H1 (cell line): ENCODE results near the gene COL5A2. TPM values are rescaled to one million over a fixed set of nuclear protein-coding genes. Genes with fewer than 3 reads are reported as not detected.

Experiments
- CTCF ChIA-PET: fragments of 300-600 bp; sonication (Branson Sonifier 250); formaldehyde crosslinking; loops from one replicate; lab custom pipeline; 2021; ENCODE audit not compliant: partially characterized antibody; lab: Charles Lee
- POLR2A ChIA-PET: fragments of 300-600 bp; sonication (Branson Sonifier 250); formaldehyde crosslinking; loops from one replicate; lab custom pipeline; 2021; ENCODE audit warnings: inconsistent platforms; ENCODE audit not compliant: partially characterized antibody; lab: Charles Lee
- DNase-seq, 2 experiments: peaks; one replicate each; pipeline versions ENCODE4 v3.0.0 to v3.0.0-alpha.2; 2010 to 2022; ENCODE audit warnings: low spot score in 2 of 2, low read depth in 1 of 2, mixed read lengths in 1 of 2
- FAIRE-seq: peaks from 2 replicates; lab custom pipeline; 2011; peaks lifted over from hg19 to GRCh38; lab: Jason Lieb, UNC
- H2AFZ ChIP-seq: 2 replicates; pipeline ENCODE4 v1.8.1; 2012; ENCODE audit warnings: low read length, inconsistent platforms
- H2AK5ac ChIP-seq: 2 replicates; pipeline ENCODE4 v1.6.1; 2013; ENCODE audit warnings: low read depth, low read length
- H2BK120ac ChIP-seq: replicated peaks from 2 replicates; pipeline ENCODE3; 2013; ENCODE audit warnings: low read depth, low read length, inconsistent platforms
- H2BK12ac ChIP-seq: 2 replicates; pipeline ENCODE4 v1.6.1; 2013; ENCODE audit warnings: low read depth, low read length
- H2BK15ac ChIP-seq: 2 replicates; pipeline ENCODE4 v1.6.1; 2013; ENCODE audit warnings: low read length
- H2BK20ac ChIP-seq: 2 replicates; pipeline ENCODE4 v1.6.1; 2013; ENCODE audit warnings: low read length
- H2BK5ac ChIP-seq: 2 replicates; pipeline ENCODE4 v1.6.1; 2013; ENCODE audit warnings: low read depth, low read length
- H3K14ac ChIP-seq: 2 replicates; pipeline ENCODE4 v1.6.1; 2013; ENCODE audit warnings: inconsistent platforms; ENCODE audit not compliant: insufficient read length
- H3K18ac ChIP-seq: 2 replicates; pipeline ENCODE4 v1.6.1; 2013; ENCODE audit warnings: low read length; ENCODE audit errors: extremely low read depth
- H3K23ac ChIP-seq: 2 replicates; pipeline ENCODE4 v1.6.1; 2013; ENCODE audit warnings: inconsistent platforms; ENCODE audit not compliant: insufficient read length
- H3K23me2 ChIP-seq: 2 replicates; pipeline ENCODE4 v1.6.1; 2013; ENCODE audit warnings: low read depth, low read length
- H3K27ac ChIP-seq: 2 replicates; pipeline ENCODE4 v1.6.1; 2011; ENCODE audit warnings: low read depth, low read length, inconsistent platforms
- H3K27me3 ChIP-seq, 4 experiments: replicated peaks in 1 of 4; 1 replicate in 1 of 4; 2 replicates in 3 of 4; pipeline versions ENCODE4 v1.6.1 to v1.8.1; 2011 to 2013; ENCODE audit warnings: low read length in 3 of 4, mild to moderate bottlenecking in 3 of 4, inconsistent platforms in 2 of 4, mixed read lengths in 2 of 4, moderate library complexity in 1 of 4; ENCODE audit not compliant: control insufficient read depth in 3 of 4, insufficient read depth in 3 of 4; ENCODE audit errors: extremely low read depth in 1 of 4
- H3K36me3 ChIP-seq, 4 experiments: 2 replicates each; pipeline versions ENCODE4 v1.6.1 to v1.8.1; 2011 to 2013; ENCODE audit warnings: mild to moderate bottlenecking in 4 of 4, low read length in 3 of 4, moderate library complexity in 2 of 4, control low read depth in 1 of 4, inconsistent platforms in 1 of 4; ENCODE audit not compliant: insufficient read depth in 4 of 4, control insufficient read depth in 2 of 4
- H3K4ac ChIP-seq: replicated peaks from 2 replicates; pipeline ENCODE3; 2013; ENCODE audit warnings: low read length, low read depth, mixed read lengths, inconsistent platforms; ENCODE audit not compliant: insufficient read length
- H3K4me1 ChIP-seq, 4 experiments: replicated peaks in 1 of 4; 1 replicate in 1 of 4; 2 replicates in 3 of 4; pipeline versions ENCODE4 v1.6.1 to v1.8.1; 2011 to 2013; ENCODE audit warnings: low read length in 3 of 4, inconsistent platforms in 2 of 4, mixed read lengths in 1 of 4; ENCODE audit not compliant: insufficient read depth in 4 of 4, control insufficient read depth in 3 of 4
- H3K4me2 ChIP-seq, 2 experiments: 2 replicates each; pipeline versions ENCODE4 v1.6.1 to v1.8.1; 2011 to 2013; ENCODE audit warnings: low read depth in 2 of 2, low read length in 2 of 2, control low read depth in 1 of 2, inconsistent platforms in 1 of 2, mild to moderate bottlenecking in 1 of 2; ENCODE audit not compliant: insufficient read depth in 1 of 2
- H3K4me3 ChIP-seq, 4 experiments: fragments of 200-600, 300-600 bp in 1 of 4; sonication (generic), shearing (Covaris generic), sonication (Bioruptor Twin) in 1 of 4; 2 replicates each; pipeline versions ENCODE4 v1.5.1 to v1.8.1; 2011 to 2016; ENCODE audit warnings: low read length in 4 of 4, low read depth in 3 of 4, control low read depth in 2 of 4, inconsistent platforms in 2 of 4, mild to moderate bottlenecking in 2 of 4, mixed read lengths in 1 of 4, moderate library complexity in 1 of 4; ENCODE audit not compliant: insufficient read depth in 2 of 4; ENCODE audit errors: extremely low read depth in 1 of 4
- H3K56ac ChIP-seq: replicated peaks from 2 replicates; pipeline ENCODE3; 2013; ENCODE audit warnings: low read depth, mild to moderate bottlenecking, mixed read lengths, low read length, inconsistent platforms; ENCODE audit not compliant: insufficient read length
- H3K79me1 ChIP-seq: 2 replicates; pipeline ENCODE4 v1.6.1; 2013; ENCODE audit warnings: low read depth, low read length, control low read depth
- H3K79me2 ChIP-seq, 2 experiments: 2 replicates each; pipeline versions ENCODE4 v1.6.1 to v1.8.1; 2012 to 2013; ENCODE audit warnings: low read length in 2 of 2, mild to moderate bottlenecking in 2 of 2, inconsistent platforms in 1 of 2; ENCODE audit not compliant: insufficient read depth in 2 of 2, control insufficient read depth in 1 of 2
- H3K9ac ChIP-seq, 4 experiments: replicated peaks in 1 of 4; 1 replicate in 1 of 4; 2 replicates in 3 of 4; pipeline versions ENCODE4 v1.6.1 to v1.8.1; 2011 to 2013; ENCODE audit warnings: low read depth in 3 of 4, low read length in 3 of 4, control low read depth in 2 of 4, mild to moderate bottlenecking in 2 of 4, moderate library complexity in 2 of 4, inconsistent platforms in 1 of 4; ENCODE audit errors: extremely low read depth in 1 of 4
- H3K9me3 ChIP-seq, 2 experiments: 2 replicates each; pipeline versions ENCODE4 v1.6.1 to v1.8.1; 2012 to 2013; ENCODE audit warnings: mild to moderate bottlenecking in 2 of 2, moderate library complexity in 2 of 2, control low read depth in 1 of 2, inconsistent platforms in 1 of 2, low read depth in 1 of 2, low read length in 1 of 2, mixed read lengths in 1 of 2; ENCODE audit not compliant: insufficient read depth in 2 of 2
- H4K20me1 ChIP-seq, 2 experiments: replicated peaks in 1 of 2; 2 replicates each; pipeline versions ENCODE3 to v1.8.1; 2011 to 2013; ENCODE audit warnings: inconsistent platforms in 2 of 2, low read length in 2 of 2, mild to moderate bottlenecking in 1 of 2; ENCODE audit not compliant: insufficient read depth in 2 of 2, control insufficient read depth in 1 of 2
- H4K5ac ChIP-seq: 2 replicates; pipeline ENCODE4 v1.6.1; 2013; ENCODE audit warnings: low read length, low read depth, mixed read lengths, inconsistent platforms; ENCODE audit not compliant: insufficient read length
- H4K8ac ChIP-seq: 2 replicates; pipeline ENCODE4 v1.8.0; 2013; ENCODE audit warnings: mild to moderate bottlenecking, moderate library complexity, low read length, inconsistent platforms; ENCODE audit not compliant: insufficient read depth; ENCODE audit errors: extremely low read depth
- H4K91ac ChIP-seq: replicated peaks from 2 replicates; pipeline ENCODE3; 2013; ENCODE audit warnings: low read length, mixed read lengths, inconsistent platforms; ENCODE audit not compliant: insufficient read length
- ATF2 ChIP-seq: IDR thresholded peaks from 2 replicates; pipeline ENCODE4 v1.6.1; 2012; ENCODE audit warnings: low read length, inconsistent platforms
- BRCA1 ChIP-seq: IDR thresholded peaks from 2 replicates; pipeline ENCODE4 v1.6.1; 2012; ENCODE audit warnings: low read depth, low read length, improper control_type of control experiment
- EZH2 ChIP-seq: fragments of 200-600 bp; sonication (generic); IDR thresholded peaks from 2 replicates; pipeline ENCODE4 v1.7.1; 2012; ENCODE audit warnings: low read depth, mild to moderate bottlenecking, moderate library complexity, low read length, inconsistent platforms; ENCODE audit not compliant: severe bottlenecking
- POLR2A ChIP-seq, 2 experiments: IDR thresholded peaks; 1 replicate in 1 of 2; 2 replicates in 1 of 2; pipeline ENCODE4 v1.6.1; 2011; ENCODE audit warnings: low read depth in 2 of 2, low read length in 2 of 2, mild to moderate bottlenecking in 2 of 2; ENCODE audit errors: control extremely low read depth in 1 of 2
- SP2 ChIP-seq: IDR thresholded peaks from 2 replicates; pipeline ENCODE4 v1.6.1; 2012; ENCODE audit warnings: mild to moderate bottlenecking, low read length, inconsistent platforms
- TBP ChIP-seq: IDR thresholded peaks from 2 replicates; pipeline ENCODE4 v1.6.1; 2011; ENCODE audit warnings: low read depth, low read length, improper control_type of control experiment
- TEAD4 ChIP-seq: IDR thresholded peaks from 2 replicates; pipeline ENCODE4 v1.6.1; 2012; ENCODE audit warnings: low read depth, low read length, inconsistent platforms, mixed read lengths
- WGBS, 2 experiments: shearing (Covaris generic) in 1 of 2; methylation state at CpG; one replicate each; pipeline versions ENCODE4 v1.1.6 to v1.1.7; 2013 to 2015; ENCODE audit warnings: low lambda C conversion rate in 2 of 2, mixed read lengths in 2 of 2, inconsistent platforms in 1 of 2, low coverage in 1 of 2, missing lambda C conversion rate in 1 of 2; ENCODE audit not compliant: insufficient replicate concordance in 2 of 2, insufficient coverage in 1 of 2, insufficient read length in 1 of 2; ENCODE audit errors: extremely low coverage in 1 of 2, missing lambda C conversion rate in 1 of 2; 5-methylcytosine and 5-hydroxymethylcytosine counted together
- polyA plus RNA-seq, 7 experiments: library from polyadenylated mRNA; depleted of rRNA in 3 of 7; stranded (reverse) in 5 of 7; unstranded in 2 of 7; fragments of >200 nt in 5 of 7; fragments of 200-250 nt in 2 of 7; gene quantifications; 1 replicate in 5 of 7; 2 replicates in 1 of 7; 4 replicates in 1 of 7; pipeline versions ENCODE4 v1.2.1 to v1.2.3, GENCODE V29; 2011 to 2013; ENCODE audit warnings: missing spikeins in 2 of 7, mixed read lengths in 2 of 7
- total RNA-seq: library from RNA; stranded (reverse); fragmentation: NEBNext Ultra II Directional; extraction: Animal tissue kit (Norgen Biotek cat#: 25700); gene quantifications from 2 replicates; pipeline ENCODE4 v1.2.1, GENCODE V29; 2021

COL5A2 gene
- total and polyA plus RNA-seq, 2 of the 8 experiments (the other 6 are each of a cell fraction or from before 2014, with no cell fraction given): 4.7 to 24.2 TPM

DNA sequence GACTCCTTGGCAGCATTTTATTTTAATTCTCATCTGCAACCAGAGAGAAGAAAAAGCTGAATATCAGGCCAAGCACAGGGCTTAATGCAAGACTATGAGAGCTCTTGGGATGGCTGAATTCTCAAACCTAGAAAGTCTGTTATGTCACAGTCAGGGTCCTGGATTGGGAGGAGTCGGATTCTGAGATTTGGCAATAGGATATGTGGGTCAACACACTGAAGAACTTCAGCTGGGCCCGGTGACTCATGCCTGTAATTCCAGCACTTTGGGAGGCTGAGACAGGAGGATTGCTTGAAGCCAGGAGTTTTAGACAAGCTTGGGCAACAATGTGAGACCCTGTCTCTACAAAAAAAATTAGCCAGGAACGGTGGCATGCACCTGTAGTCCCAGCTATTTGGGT lies 103.0 kb downstream of the COL5A2 start:
- ChIA-PET POLR2A (no interaction called here), CTCF (interaction anchor here (3.1 kb wide), 1 partner anchor 18 kb away, joined by 18 read pairs; no protein-coding TSS in a partner anchor)
- Histone ChIP-seq H2BK15ac (no peak overlapping the region), H3K14ac (no peak overlapping the region), H2BK5ac (no peak overlapping the region), H2BK120ac (no peak overlapping the region), H3K9ac (no peak overlapping the region), H4K5ac (no peak overlapping the region), H3K9me3 (no peaks in the 10 kb centered on the region), H4K91ac (no peak overlapping the region), H3K18ac (no peak overlapping the region), H3K27me3 (no peaks in the 10 kb centered on the region), H4K20me1 (no peaks in the 10 kb centered on the region), H2AFZ (no peak overlapping the region), H3K4me1 (no peaks in the 10 kb centered on the region), H3K23me2 (no peaks in the 10 kb centered on the region), H3K4ac (no peak overlapping the region), H2BK20ac (no peak overlapping the region), H4K8ac (no peak overlapping the region), H3K36me3 (no peaks in the 10 kb centered on the region), H2AK5ac (no peak overlapping the region), H3K4me2 (no peak overlapping the region), H2BK12ac (no peak overlapping the region), H3K27ac (no peak overlapping the region), H3K4me3 (no peak overlapping the region), H3K79me2 (no peaks in the 10 kb centered on the region), H3K79me1 (no peaks in the 10 kb centered on the region), H3K23ac (no peak overlapping the region), H3K56ac (no peak overlapping the region)
- DNase-seq (no peak), FAIRE-seq (no peak)
- 56% methylated on average over 3 of the region's 3 CpGs; no CpG with 5 or more reads in 1 of the 2 experiments for WGBS, 2 experiments
- TF ChIP-seq SP2: no peak
- no peak for TF ChIP-seq TBP
- no peak for TF ChIP-seq POLR2A (IDR thresholded peaks at IDR 0.05; ENCODE audit: control extremely low read depth in 1 of 2, low read depth in 2 of 2, low read length in 2 of 2)
- TF ChIP-seq EZH2: no peak
- TF ChIP-seq BRCA1: no peak
- TF ChIP-seq TEAD4: no peak
- TF ChIP-seq ATF2: no peak
